ENCODE measurements around the gene TMEM41A. TPM values are rescaled to one million over a fixed set of nuclear protein-coding genes. Genes with fewer than 3 reads are reported as not detected.

The TMEM41A gene
- total RNA-seq, 1 experiment from 2014 or later: 29.9 TPM

DNA sequence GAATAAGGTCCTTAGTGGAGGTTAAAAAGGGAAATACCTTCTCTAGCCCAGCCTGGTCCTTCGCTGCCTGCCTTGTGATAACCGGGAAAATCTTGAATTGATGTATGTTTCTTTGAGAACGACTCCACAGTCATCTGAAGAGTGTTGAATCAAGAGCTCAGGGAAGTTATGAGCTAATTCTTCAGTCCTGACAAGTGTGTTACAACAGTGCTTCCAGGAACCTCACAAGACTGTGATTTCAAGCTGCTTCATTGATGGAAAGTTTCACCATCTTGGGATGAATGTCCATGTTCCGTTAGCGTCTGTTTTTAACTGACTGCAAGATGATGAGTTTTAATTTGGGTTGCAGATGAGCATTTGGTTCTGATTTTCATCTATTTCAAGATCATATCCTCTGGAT, 12.4 kb downstream of the TMEM41A start:
- H3K4me3 ChIP-seq (ENCODE audit: low read depth, low read length, poor library complexity, severe bottlenecking): no peak overlapping the region
- POLR2A ChIA-PET (ENCODE audit: low non-redundant PET): no interaction called here
- H3K4me1 ChIP-seq (ENCODE audit: insufficient read depth, low read length, poor library complexity, severe bottlenecking): no peaks in the 10 kb centered on the region
- CTCF ChIA-PET: interaction anchor here (0.5 kb wide), 1 partner anchor 20 kb away, joined by 9 read pairs; no protein-coding TSS in a partner anchor
- TF ChIP-seq CTCF (conservative IDR thresholded peaks at IDR 0.05; ENCODE audit: low read depth, low read length) (no peak), EZH2 (IDR thresholded peaks at IDR 0.05; ENCODE audit: borderline replicate concordance, low read depth, low read length, poor library complexity, severe bottlenecking) (no peak)
- no peaks in the 10 kb centered on the region for H3K9me3 ChIP-seq (ENCODE audit: low read depth, low read length, poor library complexity, severe bottlenecking)
- intact Hi-C loops (cut with micrococcal nuclease; ENCODE audit: unreplicated experiment): no loop called here
- H3K27me3 ChIP-seq (replicated peaks; ENCODE audit: insufficient read depth, low read depth, low read length, poor library complexity): no peaks in the 10 kb centered on the region
- H3K27ac ChIP-seq (ENCODE audit: low read depth, low read length, poor library complexity, severe bottlenecking): no peak overlapping the region
- DNase-seq (ENCODE audit: low spot score): no peak
- peaks cover under 1% of the 10 kb centered on the region for H3K36me3 ChIP-seq (ENCODE audit: insufficient read depth, low read length, poor library complexity, severe bottlenecking)
- no TSS peak for BruUV-seq (replicated peaks)

DNA sequence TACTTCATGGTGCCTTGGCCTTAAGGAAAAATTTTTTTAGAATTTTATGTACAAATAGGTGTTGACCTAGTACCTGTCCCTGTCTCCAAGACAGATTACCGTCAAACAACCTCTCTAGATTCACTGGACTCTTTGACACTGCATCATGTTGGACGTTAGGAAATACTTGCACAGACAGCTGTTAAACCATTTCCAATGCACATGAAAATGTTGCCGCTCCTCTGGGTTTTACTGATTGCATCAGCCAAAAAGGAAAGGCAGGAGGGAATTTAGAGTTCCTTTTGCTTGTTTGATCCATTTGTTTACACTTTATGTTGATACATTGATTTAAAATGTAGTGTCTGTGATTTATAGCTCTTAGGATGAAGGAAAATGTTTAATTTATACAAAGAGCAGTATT, 14.5 kb downstream of the TMEM41A start:
- Histone ChIP-seq H3K36me3 (ENCODE audit: insufficient read depth, low read length, poor library complexity, severe bottlenecking) (no peaks in the 10 kb centered on the region), H3K9me3 (ENCODE audit: low read depth, low read length, poor library complexity, severe bottlenecking) (no peaks in the 10 kb centered on the region), H3K4me3 (ENCODE audit: low read depth, low read length, poor library complexity, severe bottlenecking) (no peak overlapping the region), H3K27ac (ENCODE audit: low read depth, low read length, poor library complexity, severe bottlenecking) (no peak overlapping the region), H3K4me1 (ENCODE audit: insufficient read depth, low read length, poor library complexity, severe bottlenecking) (no peaks in the 10 kb centered on the region), H3K27me3 (replicated peaks; ENCODE audit: insufficient read depth, low read depth, low read length, poor library complexity) (no peaks in the 10 kb centered on the region)
- intact Hi-C loops (cut with micrococcal nuclease; ENCODE audit: unreplicated experiment): no loop called here
- no TSS peak for BruUV-seq (replicated peaks)
- POLR2A ChIA-PET (ENCODE audit: low non-redundant PET): no interaction called here
- no peak for DNase-seq (ENCODE audit: low spot score)
- TF ChIP-seq EZH2 (IDR thresholded peaks at IDR 0.05; ENCODE audit: borderline replicate concordance, low read depth, low read length, poor library complexity, severe bottlenecking) (no peak), CTCF (conservative IDR thresholded peaks at IDR 0.05; ENCODE audit: low read depth, low read length) (no peak)
- CTCF ChIA-PET: no interaction called here

- no peaks in the 10 kb centered on the region for H3K9me3 ChIP-seq (ENCODE audit: low read depth, low read length, poor library complexity, severe bottlenecking)
- no peak overlapping the region for H3K4me3 ChIP-seq (ENCODE audit: low read depth, low read length, poor library complexity, severe bottlenecking)
- no peaks in the 10 kb centered on the region for H3K4me1 ChIP-seq (ENCODE audit: insufficient read depth, low read length, poor library complexity, severe bottlenecking)
- ChIA-PET CTCF (no interaction called here), POLR2A (ENCODE audit: low non-redundant PET) (no interaction called here)
- TF ChIP-seq EZH2 (IDR thresholded peaks at IDR 0.05; ENCODE audit: borderline replicate concordance, low read depth, low read length, poor library complexity, severe bottlenecking) (no peak), CTCF (conservative IDR thresholded peaks at IDR 0.05; ENCODE audit: low read depth, low read length) (no peak)
- intact Hi-C loops (cut with micrococcal nuclease; ENCODE audit: unreplicated experiment): no loop called here
- H3K27me3 ChIP-seq (replicated peaks; ENCODE audit: insufficient read depth, low read depth, low read length, poor library complexity): no peaks in the 10 kb centered on the region
- no peaks in the 10 kb centered on the region for H3K36me3 ChIP-seq (ENCODE audit: insufficient read depth, low read length, poor library complexity, severe bottlenecking)
- no TSS peak for BruUV-seq (replicated peaks)
- no peak overlapping the region for H3K27ac ChIP-seq (ENCODE audit: low read depth, low read length, poor library complexity, severe bottlenecking)
- no peak for DNase-seq (ENCODE audit: low spot score)
These were observed 19.4 kb downstream of the TMEM41A start for GRCh38 chr3:185479373-185479945.
